K562 (cell line): ENCODE measurements around the gene NECTIN4. TPM values are rescaled to one million over a fixed set of nuclear protein-coding genes. Genes with fewer than 3 reads are reported as not detected.

Experiments used
- ATAC-seq: fragments of 200-7000 bp; cut with Tn5 transposase; 3 replicates; pipeline ENCODE4 v1.9.1; 2020; ENCODE audit warnings: moderate library complexity
- BruUV-seq: library from RNA; stranded (reverse); fragments of 400-500 nt; replicated peaks from 2 replicates; lab custom pipeline; 2021; lab: Mats Ljungman, UMichigan
- CTCF ChIA-PET: fragments of 300-600 bp; formaldehyde crosslinking; extraction: SDS; loops from one replicate; lab custom pipeline; 2021; ENCODE audit warnings: low intra/inter-chr PET ratio; lab: Yijun Ruan, JAX
- POLR2A ChIA-PET: fragments of 300-600, 350-650 bp; sonication (Branson Sonifier 250); formaldehyde crosslinking; extraction: SDS; loops from one replicate; lab custom pipeline; 2021; ENCODE audit warnings: antibody characterized with exemption, inconsistent platforms; lab: Yijun Ruan, JAX
- DNase-seq, 4 experiments: peaks; one replicate each; pipeline versions ENCODE4 v3.0.0 to v3.0.0-alpha.2; 2011 to 2018; ENCODE audit warnings: low spot score in 3 of 4, mixed read lengths in 3 of 4; ENCODE audit errors: extremely low read depth in 1 of 4
- FAIRE-seq: peaks from 2 replicates; lab custom pipeline; 2011; peaks lifted over from hg19 to GRCh38; lab: Jason Lieb, UNC
- H2AFZ ChIP-seq: 2 replicates; pipeline ENCODE4 v1.6.0; 2011; ENCODE audit warnings: low read depth, low read length, control low read depth, inconsistent platforms
- H3K27ac ChIP-seq: fragments of 200-600 bp; 3 replicates; pipeline ENCODE4 v1.8.0; 2011; ENCODE audit warnings: low read depth, mild to moderate bottlenecking, control low read depth, inconsistent platforms, low read length, moderate library complexity, mixed read lengths; ENCODE audit errors: extremely low read depth
- H3K27me3 ChIP-seq, 2 experiments: fragments of 300-600 bp in 1 of 2; 2 replicates in 1 of 2; 3 replicates in 1 of 2; pipeline versions ENCODE4 v1.6.0 to v1.8.0; 2011; ENCODE audit warnings: inconsistent platforms in 2 of 2, low read length in 2 of 2, mild to moderate bottlenecking in 1 of 2, mixed read lengths in 1 of 2, moderate library complexity in 1 of 2; ENCODE audit not compliant: control insufficient read depth in 2 of 2, insufficient read depth in 2 of 2
- H3K36me3 ChIP-seq: fragments of 300-600 bp; 3 replicates; pipeline ENCODE4 v1.8.0; 2011; ENCODE audit warnings: mild to moderate bottlenecking, low read length, inconsistent platforms; ENCODE audit not compliant: control insufficient read depth, insufficient read depth
- H3K4me1 ChIP-seq, 2 experiments: fragments of 200-600 bp in 1 of 2; replicated peaks in 1 of 2; 2 replicates in 1 of 2; 3 replicates in 1 of 2; pipeline versions ENCODE4 v1.5.1 to v1.8.0; 2011; ENCODE audit warnings: inconsistent platforms in 2 of 2, low read length in 2 of 2, mild to moderate bottlenecking in 1 of 2, mixed read lengths in 1 of 2, moderate library complexity in 1 of 2; ENCODE audit not compliant: control insufficient read depth in 2 of 2, insufficient read depth in 2 of 2
- H3K4me2 ChIP-seq: 2 replicates; pipeline ENCODE4 v1.6.1; 2011; ENCODE audit warnings: low read length, control low read depth, inconsistent platforms, mixed read lengths; ENCODE audit not compliant: insufficient read depth
- H3K4me3 ChIP-seq: fragments of 200-600 bp; sonication (generic), shearing (Covaris generic); 2 replicates; pipeline ENCODE4 v1.5.1; 2016; ENCODE audit warnings: control low read depth, inconsistent platforms
- H3K79me2 ChIP-seq: fragments of 200-600 bp; 3 replicates; pipeline ENCODE4 v1.8.0; 2011; ENCODE audit warnings: low read length, inconsistent platforms; ENCODE audit not compliant: control insufficient read depth, insufficient read depth
- H3K9ac ChIP-seq, 2 experiments: 2 replicates each; pipeline versions ENCODE4 v1.6.0 to v1.6.1; 2011; ENCODE audit warnings: low read depth in 2 of 2, low read length in 2 of 2, control low read depth in 1 of 2, inconsistent platforms in 1 of 2, mild to moderate bottlenecking in 1 of 2, mixed read lengths in 1 of 2; ENCODE audit not compliant: insufficient read depth in 1 of 2
- H3K9me1 ChIP-seq: one replicate; pipeline ENCODE4 v1.6.0; 2011; ENCODE audit warnings: inconsistent platforms, mild to moderate bottlenecking, low read length, moderate library complexity; ENCODE audit not compliant: control insufficient read depth, insufficient read depth
- H3K9me3 ChIP-seq: replicated peaks from 2 replicates; pipeline ENCODE4 v1.5.1; 2011; ENCODE audit warnings: low read depth, low read length, inconsistent platforms; ENCODE audit not compliant: control insufficient read depth, insufficient read depth
- H4K20me1 ChIP-seq: replicated peaks from 2 replicates; pipeline ENCODE4 v1.6.1; 2011; ENCODE audit warnings: low read length, inconsistent platforms, mixed read lengths; ENCODE audit not compliant: control insufficient read depth, insufficient read depth
- ATF1 ChIP-seq, 2 experiments: fragments of 450-650 bp in 1 of 2; IDR thresholded peaks; 2 replicates each; pipeline ENCODE4 v1.6.1; 2016; ENCODE audit warnings: missing compliant biosample characterization in 1 of 2, missing genetic modification characterization in 1 of 2
- CHD1 ChIP-seq: fragments of 200-600 bp; sonication (generic); IDR thresholded peaks from one replicate; pipeline ENCODE4 v1.6.1; 2012; ENCODE audit warnings: mild to moderate bottlenecking, moderate library complexity, low read length, inconsistent platforms
- CTBP1 ChIP-seq: fragments of 450-650 bp; IDR thresholded peaks from 2 replicates; pipeline ENCODE4 v1.6.1; 2016; ENCODE audit warnings: borderline replicate concordance
- GABPA ChIP-seq: fragments of 200-800 bp; sonication (Bioruptor generic); conservative IDR thresholded peaks from 2 replicates; pipeline ENCODE4 v1.6.1; 2016; ENCODE audit warnings: low read depth, missing genetic modification characterization, missing compliant biosample characterization
- GABPB1 ChIP-seq: sonication (generic); formaldehyde crosslinking; IDR thresholded peaks from 2 replicates; pipeline ENCODE4 v1.8.0; 2022; ENCODE audit warnings: mild to moderate bottlenecking, missing genetic modification reagents
- HOXB6 ChIP-seq: fragments of 250-450 bp; sonication (Bioruptor Pico); IDR thresholded peaks from 2 replicates; pipeline ENCODE4 v1.5.1; 2022; ENCODE audit warnings: mild to moderate bottlenecking, borderline replicate concordance
- IRF2 ChIP-seq: sonication (generic); formaldehyde crosslinking; IDR thresholded peaks from 2 replicates; pipeline ENCODE4 v1.8.1; 2022; ENCODE audit warnings: mild to moderate bottlenecking, missing genetic modification reagents
- NFATC3 ChIP-seq: fragments of 450-650 bp; IDR thresholded peaks from 2 replicates; pipeline ENCODE4 v1.6.1; 2017; ENCODE audit warnings: mild to moderate bottlenecking
- PBX2 ChIP-seq, 2 experiments: IDR thresholded peaks in 1 of 2; conservative IDR thresholded peaks in 1 of 2; 2 replicates each; pipeline ENCODE4 v1.6.1; 2016; ENCODE audit warnings: low read depth in 2 of 2, mild to moderate bottlenecking in 1 of 2, missing compliant biosample characterization in 1 of 2, missing genetic modification characterization in 1 of 2, moderate library complexity in 1 of 2
- SNIP1 ChIP-seq: fragments of 450-650 bp; IDR thresholded peaks from 2 replicates; pipeline ENCODE4 v1.7.1; 2017; ENCODE audit warnings: low read depth, mild to moderate bottlenecking
- TAF1 ChIP-seq: IDR thresholded peaks from 2 replicates; pipeline ENCODE4 v1.6.1; 2011; ENCODE audit warnings: mild to moderate bottlenecking, low read length, moderate library complexity; ENCODE audit not compliant: insufficient read depth, control insufficient read depth, severe bottlenecking; ENCODE audit errors: extremely low read depth
- ZBTB9 ChIP-seq: fragments of 450-650 bp; formaldehyde crosslinking; IDR thresholded peaks from 2 replicates; pipeline ENCODE4 v1.4.0; 2020; ENCODE audit warnings: mild to moderate bottlenecking, moderate library complexity
- ZFP1 ChIP-seq: fragments of 450-650 bp; formaldehyde crosslinking; IDR thresholded peaks from 2 replicates; pipeline ENCODE4 v1.4.0; 2020; ENCODE audit warnings: mild to moderate bottlenecking, mixed read lengths
- WGBS: fragments of 100-300 bp; shearing (Covaris generic); methylation state at CpG from one replicate; pipeline ENCODE4 v1.1.6; 2016; ENCODE audit warnings: low coverage, mixed read lengths; ENCODE audit not compliant: insufficient coverage; ENCODE audit errors: missing lambda C conversion rate; 5-methylcytosine and 5-hydroxymethylcytosine counted together
- in situ Hi-C: fragments of 300-500 bp; cut with MboI; formaldehyde crosslinking; loops from 4 replicates; pipeline ENCODE4 v1.15.0; 2018; ENCODE audit warnings: inconsistent platforms, mixed read lengths
- intact Hi-C: fragments of 100-400 bp; cut with micrococcal nuclease; formaldehyde crosslinking; loops from 2 replicates; pipeline ENCODE4 v1.14.2; 2022
- polyA plus RNA-seq, 8 experiments: library from polyadenylated mRNA; depleted of rRNA in 4 of 8; stranded (reverse) in 5 of 8; unstranded in 3 of 8; fragments of >200 nt; fragmentation: Nextera tagmentation in 2 of 8; fragmentation: Illumina TruSeq in 1 of 8; extraction: Ambion mirVana in 2 of 8; extraction: Trizol in 1 of 8; gene quantifications; 2 replicates each; pipeline versions ENCODE4 v1.2.1 to v1.2.3, GENCODE V29; 2011 to 2014; ENCODE audit warnings: inconsistent platforms in 1 of 8, missing spikeins in 1 of 8
- total RNA-seq, 7 experiments: library from RNA; depleted of rRNA in 6 of 7; stranded (reverse); fragments of >200 nt in 6 of 7; fragmentation: Illumina TruSeq in 2 of 7; extraction: Trizol in 2 of 7; gene quantifications; 2 replicates each; pipeline versions ENCODE4 v1.2.1 to v1.2.3, GENCODE V29; 2011 to 2021; ENCODE audit warnings: low replicate concordance in 1 of 7

The NECTIN4 gene
- total and polyA plus RNA-seq, 9 of the 15 experiments (the other 6 are each of a cell fraction or from before 2014, with no cell fraction given), result 0.01 to 0.09 TPM; not detected in 7

GRCh38 chr1:161068306-161069234 lies 20.8 kb downstream of the NECTIN4 start:
- CTCF ChIA-PET, result no interaction called here
- peak; percentile 75 for FAIRE-seq
- in situ Hi-C loops, result no loop called here
- Histone ChIP-seq H4K20me1 (no peaks in the 10 kb centered on the region), H3K4me3 (no peak overlapping the region), H2AFZ (peak overlapping the region; percentile 86), H3K4me2 (peak overlapping the region; percentile 26; the same call in 1 of the 2 replicates), H3K9ac (peak overlapping the region in 1 of 2 experiments; percentile 62; a peak in 1 of 4 replicates), H3K27ac (no peak overlapping the region), H3K4me1 (peaks cover 15 to 21% of the 10 kb centered on the region in 2 experiments), H3K9me3 (no peaks in the 10 kb centered on the region), H3K27me3 (no peaks in the 10 kb centered on the region; a peak in 1 of 5 replicates), H3K9me1 (no peaks in the 10 kb centered on the region), H3K36me3 (no peaks in the 10 kb centered on the region), H3K79me2 (no peaks in the 10 kb centered on the region)
- DNase-seq, result peak in 2 of 4 experiments; percentile 59 to 62
- no TSS peak for BruUV-seq
- intact Hi-C loops, result no loop called here
- POLR2A ChIA-PET, result interaction anchor here (0.6 to 3.3 kb wide), 6 partner anchors 18 to 49 kb away, joined by 3 to 19 read pairs (median 3); partner anchors contain the start of gene USF1
- 47% methylated on average over 10 of the region's 10 CpGs for WGBS
- peak; percentile 84 for ATAC-seq
- TF ChIP-seq ZFP1 (CRISPR knock-in tag) (no peak), PBX2 (CRISPR knock-in tag; IDR thresholded peaks at IDR 0.05; ENCODE audit: low read depth) (no peak), PBX2 (tag; conservative IDR thresholded peaks at IDR 0.05; ENCODE audit: low read depth) (peak; percentile 73), CTBP1 (0 out of 2 replicates have a peak, but pooled peaks have one; percentile 20), CHD1 (no peak), IRF2 (CRISPR knock-in tag) (no peak), GABPB1 (peak; percentile 59; the same call in 1 of the 2 replicates), ATF1 (CRISPR knock-in tag; IDR thresholded peaks at IDR 0.05) (no peak), ATF1 (tag; IDR thresholded peaks at IDR 0.05) (no peak), NFATC3 (no peak), SNIP1 (no peak), HOXB6 (CRISPR knock-in tag) (no peak), TAF1 (no peak), ZBTB9 (CRISPR knock-in tag) (no peak), GABPA (tag) (peak; percentile 64)
